SK-N-MC (cell line): ENCODE measurements around the gene ZNF692.

ENCODE experiments used
- DNase-seq: peaks from one replicate; pipeline ENCODE4 v3.0.0-alpha.2; 2011; ENCODE audit warnings: low read depth, low spot score
- H3K27ac ChIP-seq: fragments of 200-600 bp; sonication (generic); 2 replicates; pipeline ENCODE4 v1.5.1; 2016; ENCODE audit warnings: mixed run types
- H3K36me3 ChIP-seq: fragments of 200-600 bp; sonication (generic); 2 replicates; pipeline ENCODE4 v1.6.1; 2017; ENCODE audit warnings: antibody characterized with exemption, low read length, mixed read lengths; ENCODE audit not compliant: insufficient read depth
- H3K4me3 ChIP-seq: fragments of 200-600 bp; sonication (generic); 2 replicates; pipeline ENCODE4 v1.5.1; 2016
- H3K9ac ChIP-seq: fragments of 200-600 bp; sonication (generic); 2 replicates; pipeline ENCODE4 v1.8.0; 2017; ENCODE audit warnings: mixed run types, mixed read lengths; ENCODE audit not compliant: insufficient read length
- H3K9me3 ChIP-seq: fragments of 200-600 bp; sonication (generic); 2 replicates; pipeline ENCODE4 v1.6.1; 2017; ENCODE audit warnings: low read depth, mild to moderate bottlenecking, antibody characterized with exemption, low read length, moderate library complexity, mixed read lengths
- EZH2 ChIP-seq: fragments of 200-600 bp; sonication (generic); IDR thresholded peaks from one replicate; pipeline ENCODE4 v1.6.1; 2017; ENCODE audit warnings: antibody characterized with exemption
- FOXP2 ChIP-seq: optimal IDR thresholded peaks from 2 replicates; pipeline ENCODE3; 2011; ENCODE audit warnings: mild to moderate bottlenecking, moderate library complexity; ENCODE audit not compliant: insufficient read depth; ENCODE audit errors: extremely low read length, control extremely low read depth
- POLR2AphosphoS5 ChIP-seq: IDR thresholded peaks from 2 replicates; pipeline ENCODE4 v1.6.1; 2012; ENCODE audit warnings: mild to moderate bottlenecking, low read depth, low read length, borderline replicate concordance

ZNF692 gene

DNA sequence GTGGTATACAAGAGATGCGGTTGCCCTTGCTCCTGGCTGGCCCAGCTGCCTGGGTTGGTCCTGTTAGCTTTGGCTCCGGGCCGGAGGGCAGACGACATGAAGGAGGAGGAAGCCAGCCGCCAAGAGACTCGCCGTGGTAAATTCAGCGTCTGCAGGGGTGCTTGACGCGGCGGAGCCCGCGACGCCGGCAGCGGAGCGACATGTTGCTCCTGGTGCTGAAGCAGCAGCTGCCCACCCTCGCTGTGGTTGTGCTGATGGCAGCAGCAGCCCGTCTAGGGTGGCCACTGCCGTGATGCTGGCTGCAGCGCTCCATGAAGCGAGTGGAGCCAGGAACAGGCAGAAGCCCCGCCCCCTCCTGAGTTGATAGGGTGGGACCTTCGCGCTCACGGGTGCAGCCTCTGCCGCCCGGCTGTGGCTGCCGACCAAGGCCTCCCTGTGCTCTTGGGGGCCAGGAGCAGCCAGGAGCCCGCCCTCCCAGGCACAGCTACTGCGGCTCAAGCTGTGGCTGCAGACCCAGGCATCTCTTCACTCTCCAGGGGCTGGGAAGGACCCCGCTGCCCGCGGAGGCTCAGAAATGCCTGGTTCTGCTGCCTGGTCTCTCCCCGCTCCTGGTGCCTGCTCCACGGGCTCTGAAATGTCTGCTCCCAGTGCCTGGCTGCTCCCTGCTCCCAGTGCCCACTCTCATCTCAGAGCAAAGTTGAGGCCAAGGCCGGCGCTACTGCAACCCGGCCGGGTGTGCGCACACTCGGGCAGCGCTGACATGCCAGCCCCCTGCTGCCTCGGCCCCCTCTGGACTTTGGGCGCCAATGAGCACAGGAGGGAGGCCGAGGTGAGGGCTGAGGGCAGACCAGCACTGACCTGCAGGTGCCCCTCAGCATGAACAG, 4.4 kb upstream of the ZNF692 start:
- Histone ChIP-seq H3K9ac (no peak overlapping the region), H3K36me3 (no peaks in the 10 kb centered on the region), H3K9me3 (no peaks in the 10 kb centered on the region), H3K27ac (no peak overlapping the region), H3K4me3 (peak overlapping the region; percentile 72)
- TF ChIP-seq FOXP2, result no peak
- no peak for TF ChIP-seq EZH2
- peak; percentile 70 for TF ChIP-seq POLR2AphosphoS5
- DNase-seq, result no peak

DNA sequence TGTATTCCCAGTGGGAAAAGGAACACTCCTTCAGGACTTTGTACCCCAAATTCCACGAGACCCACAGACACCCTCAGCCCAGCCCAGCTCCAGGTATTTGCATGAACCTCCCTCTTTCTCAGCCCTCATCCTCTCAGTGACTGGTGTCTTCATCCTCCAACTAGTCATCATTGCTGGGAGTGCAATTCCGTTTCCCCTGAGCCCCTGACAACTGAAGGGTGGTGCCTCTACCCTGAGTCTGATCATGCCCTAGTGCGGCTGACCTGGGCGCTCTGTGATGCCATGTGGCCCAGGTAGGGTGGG, 3.8 kb upstream of the ZNF692 start:
- no peak for TF ChIP-seq EZH2
- TF ChIP-seq FOXP2, result no peak
- no peak for TF ChIP-seq POLR2AphosphoS5
- DNase-seq, result no peak
- Histone ChIP-seq H3K9me3 (no peaks in the 10 kb centered on the region), H3K27ac (no peak overlapping the region), H3K9ac (no peak overlapping the region), H3K36me3 (no peaks in the 10 kb centered on the region), H3K4me3 (peak overlapping the region; percentile 72)

GRCh38 chr1:248861616-248862015, 2.7 kb upstream of the ZNF692 start:
- H3K4me3 ChIP-seq, result no peak overlapping the region

DNA sequence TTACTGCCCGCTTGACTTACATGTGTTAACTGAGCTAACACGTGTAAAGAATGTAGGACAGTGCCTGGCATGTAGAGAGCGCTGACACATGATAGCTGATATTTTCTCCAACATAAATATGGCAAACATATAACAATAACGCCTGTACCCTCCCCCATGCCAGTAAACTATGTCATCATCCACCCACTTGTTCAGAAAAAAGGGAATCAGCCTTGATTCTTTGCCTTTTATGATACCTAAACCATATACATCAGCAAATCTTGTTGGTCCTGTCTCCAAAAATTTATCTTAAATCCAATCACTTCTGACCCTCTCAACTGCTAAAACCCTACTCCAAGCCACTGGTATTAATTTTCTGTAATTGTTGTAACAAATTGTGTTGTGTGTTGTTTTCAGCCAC, 1.1 kb upstream of the ZNF692 start:
- peaks cover 15% of the 10 kb centered on the region for H3K36me3 ChIP-seq
- no peaks in the 10 kb centered on the region for H3K9me3 ChIP-seq
- TF ChIP-seq POLR2AphosphoS5 (no peak), FOXP2 (no peak), EZH2 (no peak)
- H3K4me3 ChIP-seq, result no peak overlapping the region
- no peak for DNase-seq
- H3K9ac ChIP-seq, result no peak overlapping the region
- no peak overlapping the region for H3K27ac ChIP-seq

More at GRCh38 chr1:248861616-248862015, 2.7 kb upstream of the ZNF692 start:
- Histone ChIP-seq H3K36me3 (no peaks in the 10 kb centered on the region), H3K27ac (no peak overlapping the region), H3K9ac (no peak overlapping the region), H3K9me3 (no peaks in the 10 kb centered on the region)
- no peak for TF ChIP-seq FOXP2
- no peak for TF ChIP-seq POLR2AphosphoS5
- no peak for TF ChIP-seq EZH2
- no peak for DNase-seq

DNA sequence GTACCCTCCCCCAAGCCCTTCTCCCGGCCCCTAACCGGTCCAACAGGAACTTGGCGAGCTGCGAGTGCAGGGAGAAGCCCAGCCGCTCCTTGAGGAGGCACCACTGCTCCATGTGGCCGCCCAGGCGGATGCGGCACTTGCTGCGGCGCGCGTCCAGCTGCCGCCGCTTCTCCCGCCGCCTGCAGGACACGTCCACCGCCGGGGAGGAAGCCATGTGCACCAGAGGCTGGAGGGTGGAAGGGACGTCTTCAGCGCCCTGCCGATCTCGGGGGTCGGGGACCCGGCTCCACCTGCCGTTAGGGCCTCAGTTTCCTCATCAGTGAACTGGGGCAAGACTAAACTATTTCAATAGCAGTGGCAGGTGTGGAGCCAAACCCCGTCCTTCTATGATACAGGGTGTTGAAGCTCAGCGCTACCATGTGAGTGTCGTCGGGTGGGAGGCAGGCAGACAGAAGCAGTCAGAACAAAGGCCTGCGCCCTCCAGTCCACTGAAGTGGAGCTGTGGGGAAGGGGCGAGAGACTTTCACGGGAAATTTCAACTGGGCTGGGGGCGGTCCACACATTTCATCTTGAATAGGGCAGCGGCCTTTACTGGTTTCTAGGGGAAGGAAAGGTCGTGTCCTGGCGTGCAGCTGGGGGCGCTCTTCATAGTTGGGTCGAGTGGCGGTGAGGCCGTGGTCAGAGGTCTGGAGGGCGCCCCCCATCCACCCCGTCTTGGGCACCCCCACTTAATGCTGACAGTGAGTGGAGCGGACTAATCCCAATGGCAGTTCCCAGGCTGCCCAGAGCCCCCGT, 592 bp downstream of the ZNF692 start:
- Histone ChIP-seq H3K27ac (peak overlapping the region; percentile 75), H3K9ac (peak overlapping the region; percentile 90), H3K36me3 (peaks cover 32% of the 10 kb centered on the region), H3K4me3 (peak overlapping the region; percentile 95), H3K9me3 (no peaks in the 10 kb centered on the region)
- no peak for DNase-seq
- TF ChIP-seq POLR2AphosphoS5 (0 out of 2 replicates have a peak, but pooled peaks have one; percentile 12), FOXP2 (no peak)

GRCh38 chr1:248857749-248858095, 1.2 kb downstream of the ZNF692 start:
- TF ChIP-seq POLR2AphosphoS5 (peak; percentile 13; the same call in 1 of the 2 replicates), EZH2 (no peak)
- Histone ChIP-seq H3K9me3 (no peaks in the 10 kb centered on the region), H3K27ac (no peak overlapping the region), H3K36me3 (peaks cover 37% of the 10 kb centered on the region), H3K4me3 (peak overlapping the region; percentile 95), H3K9ac (peak overlapping the region; percentile 90)
- DNase-seq, result no peak

DNA sequence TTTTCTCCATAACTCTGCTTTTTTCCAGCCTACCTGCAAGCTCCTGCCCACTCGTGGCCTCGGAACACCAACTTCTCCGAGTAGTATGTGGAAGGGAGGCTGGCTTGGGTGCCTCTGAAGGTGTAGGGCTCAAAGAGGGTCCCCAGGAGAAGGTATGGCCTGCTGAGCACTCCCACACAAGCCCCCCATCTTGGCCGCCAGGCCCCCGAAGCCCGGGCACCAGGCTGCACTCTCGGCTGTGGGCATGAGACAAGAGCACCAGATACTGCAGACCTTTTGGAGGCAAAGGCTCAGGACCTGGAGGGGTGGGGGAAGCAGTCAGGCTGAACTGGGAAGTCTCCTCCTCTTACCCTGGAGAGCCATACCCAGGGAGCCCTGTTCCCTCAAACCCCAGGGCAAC, 1.7 kb downstream of the ZNF692 start:
- no peak for DNase-seq
- H3K36me3 ChIP-seq, result peaks cover 42% of the 10 kb centered on the region
- H3K9me3 ChIP-seq, result no peaks in the 10 kb centered on the region
- TF ChIP-seq EZH2 (no peak), POLR2AphosphoS5 (no peak), FOXP2 (no peak)
- peak overlapping the region; percentile 90 for H3K9ac ChIP-seq
- H3K4me3 ChIP-seq, result peak overlapping the region; percentile 95
- H3K27ac ChIP-seq, result no peak overlapping the region

GRCh38 chr1:248856176-248856575, 2.7 kb downstream of the ZNF692 start:
- Histone ChIP-seq H3K36me3 (peaks cover 47% of the 10 kb centered on the region), H3K9me3 (no peaks in the 10 kb centered on the region), H3K9ac (no peak overlapping the region), H3K27ac (no peak overlapping the region), H3K4me3 (no peak overlapping the region)
- no peak for DNase-seq
- TF ChIP-seq POLR2AphosphoS5 (no peak), FOXP2 (no peak), EZH2 (no peak)
